ENCODE measurements around the gene S100A5. TPM values are rescaled to one million over a fixed set of nuclear protein-coding genes. Genes with fewer than 3 reads are reported as not detected.
A peak's percentile ranks its signal among the peaks of the same experiment; 100 is the strongest.

S100A5 gene
- total and polyA plus RNA-seq, 9 of the 15 experiments (the other 6 are each of a cell fraction or from before 2014, with no cell fraction given) = 0.56 to 1.4 (median 0.64) TPM; not detected in 5

GRCh38 chr1:153506831-153507413, 33.8 kb downstream of the S100A5 start:
- ATAC-seq (no peak), FAIRE-seq (no peak), DNase-seq (ENCODE audit: extremely low read depth in 1 of 4, low spot score in 3 of 4) (no peak)
- 50% methylated on average over 5 of the region's 7 CpGs for WGBS (ENCODE audit: insufficient coverage, low coverage, missing lambda C conversion rate)
- in situ Hi-C loops (cut with MboI) = loop anchor here (5.0 to 10.0 kb wide), 2 partner anchors 155 to 478 kb away; partner anchors contain the start of gene RAB13
- Histone ChIP-seq H3K27me3 (ENCODE audit: control insufficient read depth in 2 of 2, insufficient read depth in 2 of 2, low read length in 2 of 2) (no peaks in the 10 kb centered on the region), H3K9me3 (replicated peaks; ENCODE audit: control insufficient read depth, insufficient read depth, low read depth, low read length) (no peaks in the 10 kb centered on the region), H3K4me2 (ENCODE audit: insufficient read depth, low read length) (no peak overlapping the region), H3K79me2 (ENCODE audit: control insufficient read depth, insufficient read depth, low read length) (no peaks in the 10 kb centered on the region), H3K9me1 (ENCODE audit: control insufficient read depth, insufficient read depth, low read length) (no peaks in the 10 kb centered on the region), H4K20me1 (replicated peaks; ENCODE audit: control insufficient read depth, insufficient read depth, low read length) (no peaks in the 10 kb centered on the region), H3K27ac (ENCODE audit: extremely low read depth, low read depth, low read length) (no peak overlapping the region), H3K4me3 (no peak overlapping the region), H2AFZ (ENCODE audit: low read depth, low read length) (peak overlapping the region; percentile 61; the same call in 1 of the 2 replicates), H3K9ac (ENCODE audit: insufficient read depth in 1 of 2, low read depth in 2 of 2, low read length in 2 of 2) (peak overlapping the region in 1 of 2 experiments; percentile 80; a peak in 2 of 4 replicates), H3K36me3 (ENCODE audit: control insufficient read depth, insufficient read depth, low read length) (no peaks in the 10 kb centered on the region), H3K4me1 (replicated peaks in 1 of 2; ENCODE audit: control insufficient read depth in 2 of 2, insufficient read depth in 2 of 2, low read length in 2 of 2) (peaks cover 0 to 9% of the 10 kb centered on the region in 2 experiments; a peak in 2 of 5 replicates)
- CTCF ChIA-PET (ENCODE audit: low intra/inter-chr PET ratio) = no interaction called here
- no TSS peak for BruUV-seq (replicated peaks)
- POLR2A ChIA-PET = interaction anchor here (0.5 to 1.1 kb wide), 2 partner anchors 9 to 61 kb away, joined by 3 read pairs; no protein-coding TSS in a partner anchor
- intact Hi-C loops (cut with micrococcal nuclease) = no loop called here
- peak; percentile 21; the same call in 1 of the 2 replicates for TF ChIP-seq CBFA2T3 (IDR thresholded peaks at IDR 0.05)
- TF ChIP-seq CBFA2T2 (conservative IDR thresholded peaks at IDR 0.05) = no peak; the same call in 1 of the 2 replicates
- TF ChIP-seq ZNF41 (CRISPR knock-in tag; conservative IDR thresholded peaks at IDR 0.05) = no peak
- no peak for TF ChIP-seq ZBED1 (IDR thresholded peaks at IDR 0.05)

- no peak overlapping the region for H3K4me2 ChIP-seq (ENCODE audit: insufficient read depth, low read length)
- intact Hi-C loops (cut with micrococcal nuclease) (no loop called here), in situ Hi-C loops (cut with MboI) (loop anchor here (5.0 to 10.0 kb wide), 2 partner anchors 154 to 478 kb away; partner anchors contain the start of gene RAB13)
- POLR2A ChIA-PET = interaction anchor here (0.5 to 1.1 kb wide), 2 partner anchors 9 to 62 kb away, joined by 3 read pairs; no protein-coding TSS in a partner anchor
- ATAC-seq (no peak), DNase-seq (ENCODE audit: extremely low read depth in 1 of 4, low spot score in 3 of 4) (no peak), FAIRE-seq (no peak)
- 0 out of 2 replicates have a peak overlapping the region, but pooled peaks have one; percentile 61 for H2AFZ ChIP-seq (ENCODE audit: low read depth, low read length)
- H3K36me3 ChIP-seq (ENCODE audit: control insufficient read depth, insufficient read depth, low read length) = no peaks in the 10 kb centered on the region
- H4K20me1 ChIP-seq (replicated peaks; ENCODE audit: control insufficient read depth, insufficient read depth, low read length) = no peaks in the 10 kb centered on the region
- no peaks in the 10 kb centered on the region for H3K27me3 ChIP-seq (ENCODE audit: control insufficient read depth in 2 of 2, insufficient read depth in 2 of 2, low read length in 2 of 2)
- no peak overlapping the region for H3K9ac ChIP-seq (ENCODE audit: insufficient read depth in 1 of 2, low read depth in 2 of 2, low read length in 2 of 2)
- 69% methylated on average over 5 of the region's 5 CpGs for WGBS (ENCODE audit: insufficient coverage, low coverage, missing lambda C conversion rate)
- H3K79me2 ChIP-seq (ENCODE audit: control insufficient read depth, insufficient read depth, low read length) = no peaks in the 10 kb centered on the region
- no peak overlapping the region for H3K4me3 ChIP-seq
- no peaks in the 10 kb centered on the region for H3K9me1 ChIP-seq (ENCODE audit: control insufficient read depth, insufficient read depth, low read length)
- no peak overlapping the region for H3K27ac ChIP-seq (ENCODE audit: extremely low read depth, low read depth, low read length)
- CTCF ChIA-PET (ENCODE audit: low intra/inter-chr PET ratio) = no interaction called here
- no TSS peak for BruUV-seq (replicated peaks)
- peaks cover 0 to 9% of the 10 kb centered on the region in 2 experiments; a peak in 2 of 5 replicates for H3K4me1 ChIP-seq (replicated peaks in 1 of 2; ENCODE audit: control insufficient read depth in 2 of 2, insufficient read depth in 2 of 2, low read length in 2 of 2)
- H3K9me3 ChIP-seq (replicated peaks; ENCODE audit: control insufficient read depth, insufficient read depth, low read depth, low read length) = no peaks in the 10 kb centered on the region
- no peak for TF ChIP-seq RBM15 (IDR thresholded peaks at IDR 0.05; ENCODE audit: insufficient read depth, low read length)
- TF ChIP-seq ZNF165 (CRISPR knock-in tag; IDR thresholded peaks at IDR 0.05; ENCODE audit: borderline replicate concordance) = no peak
- TF ChIP-seq, protein P1, sequence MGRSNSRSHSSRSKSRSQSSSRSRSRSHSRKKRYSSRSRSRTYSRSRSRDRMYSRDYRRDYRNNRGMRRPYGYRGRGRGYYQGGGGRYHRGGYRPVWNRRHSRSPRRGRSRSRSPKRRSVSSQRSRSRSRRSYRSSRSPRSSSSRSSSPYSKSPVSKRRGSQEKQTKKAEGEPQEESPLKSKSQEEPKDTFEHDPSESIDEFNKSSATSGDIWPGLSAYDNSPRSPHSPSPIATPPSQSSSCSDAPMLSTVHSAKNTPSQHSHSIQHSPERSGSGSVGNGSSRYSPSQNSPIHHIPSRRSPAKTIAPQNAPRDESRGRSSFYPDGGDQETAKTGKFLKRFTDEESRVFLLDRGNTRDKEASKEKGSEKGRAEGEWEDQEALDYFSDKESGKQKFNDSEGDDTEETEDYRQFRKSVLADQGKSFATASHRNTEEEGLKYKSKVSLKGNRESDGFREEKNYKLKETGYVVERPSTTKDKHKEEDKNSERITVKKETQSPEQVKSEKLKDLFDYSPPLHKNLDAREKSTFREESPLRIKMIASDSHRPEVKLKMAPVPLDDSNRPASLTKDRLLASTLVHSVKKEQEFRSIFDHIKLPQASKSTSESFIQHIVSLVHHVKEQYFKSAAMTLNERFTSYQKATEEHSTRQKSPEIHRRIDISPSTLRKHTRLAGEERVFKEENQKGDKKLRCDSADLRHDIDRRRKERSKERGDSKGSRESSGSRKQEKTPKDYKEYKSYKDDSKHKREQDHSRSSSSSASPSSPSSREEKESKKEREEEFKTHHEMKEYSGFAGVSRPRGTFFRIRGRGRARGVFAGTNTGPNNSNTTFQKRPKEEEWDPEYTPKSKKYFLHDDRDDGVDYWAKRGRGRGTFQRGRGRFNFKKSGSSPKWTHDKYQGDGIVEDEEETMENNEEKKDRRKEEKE (IDR thresholded peaks at IDR 0.05; ENCODE audit: borderline replicate concordance in 1 of 2, control insufficient read depth in 1 of 2, low read depth in 2 of 2, low read length in 1 of 2) = no peak
- TF ChIP-seq, protein P2, sequence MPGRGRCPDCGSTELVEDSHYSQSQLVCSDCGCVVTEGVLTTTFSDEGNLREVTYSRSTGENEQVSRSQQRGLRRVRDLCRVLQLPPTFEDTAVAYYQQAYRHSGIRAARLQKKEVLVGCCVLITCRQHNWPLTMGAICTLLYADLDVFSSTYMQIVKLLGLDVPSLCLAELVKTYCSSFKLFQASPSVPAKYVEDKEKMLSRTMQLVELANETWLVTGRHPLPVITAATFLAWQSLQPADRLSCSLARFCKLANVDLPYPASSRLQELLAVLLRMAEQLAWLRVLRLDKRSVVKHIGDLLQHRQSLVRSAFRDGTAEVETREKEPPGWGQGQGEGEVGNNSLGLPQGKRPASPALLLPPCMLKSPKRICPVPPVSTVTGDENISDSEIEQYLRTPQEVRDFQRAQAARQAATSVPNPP (IDR thresholded peaks at IDR 0.05; ENCODE audit: borderline replicate concordance, insufficient read depth, insufficient read length) = no peak
- TF ChIP-seq, protein P3, sequence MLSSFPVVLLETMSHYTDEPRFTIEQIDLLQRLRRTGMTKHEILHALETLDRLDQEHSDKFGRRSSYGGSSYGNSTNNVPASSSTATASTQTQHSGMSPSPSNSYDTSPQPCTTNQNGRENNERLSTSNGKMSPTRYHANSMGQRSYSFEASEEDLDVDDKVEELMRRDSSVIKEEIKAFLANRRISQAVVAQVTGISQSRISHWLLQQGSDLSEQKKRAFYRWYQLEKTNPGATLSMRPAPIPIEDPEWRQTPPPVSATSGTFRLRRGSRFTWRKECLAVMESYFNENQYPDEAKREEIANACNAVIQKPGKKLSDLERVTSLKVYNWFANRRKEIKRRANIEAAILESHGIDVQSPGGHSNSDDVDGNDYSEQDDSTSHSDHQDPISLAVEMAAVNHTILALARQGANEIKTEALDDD (IDR thresholded peaks at IDR 0.05) = no peak
Observed at GRCh38 chr1:153506386-153506785, 34.3 kb downstream of the S100A5 start.

Data from K562 (cell line).